Measurements from ENCODE around the gene KCMF1.

Gene KCMF1

GRCh38 chr2:85095094-85095493 is 124.1 kb downstream of the KCMF1 start:
- no peak overlapping the region for H3K27ac ChIP-seq (ENCODE audit: low read depth, low read length)
- no peaks in the 10 kb centered on the region for H4K20me1 ChIP-seq (ENCODE audit: control insufficient read depth, insufficient read depth, low read depth, low read length)
- no peak overlapping the region for H3K4me3 ChIP-seq (ENCODE audit: low read length)
- TF ChIP-seq EZH2phosphoT487 (IDR thresholded peaks at IDR 0.05; ENCODE audit: borderline replicate concordance, low read length), result no peak
- TF ChIP-seq CTCF (IDR thresholded peaks at IDR 0.05; ENCODE audit: low read depth, low read length, poor library complexity, severe bottlenecking), result no peak
- no peaks in the 10 kb centered on the region for H3K79me2 ChIP-seq (ENCODE audit: control insufficient read depth, low read length)
- H3K36me3 ChIP-seq (ENCODE audit: control insufficient read depth, low read length), result no peaks in the 10 kb centered on the region
- H3K27me3 ChIP-seq (ENCODE audit: control insufficient read depth, low read length), result 0 out of 2 replicates have a peak, but pooled peaks cover 3% of the 10 kb centered on the region
- H3K9me2 ChIP-seq (replicated peaks; ENCODE audit: control insufficient read depth, low read length), result no peaks in the 10 kb centered on the region
- no peaks in the 10 kb centered on the region for H3K4me1 ChIP-seq (ENCODE audit: control insufficient read depth, low read length)
- no peaks in the 10 kb centered on the region for H3K9me3 ChIP-seq (ENCODE audit: control insufficient read depth, insufficient read depth, low read length)
- no peaks in the 10 kb centered on the region for H3F3A ChIP-seq (ENCODE audit: control insufficient read depth, insufficient read depth)
- no peak overlapping the region for H3K4me2 ChIP-seq (ENCODE audit: low read length)

- no peak overlapping the region for H3K4me3 ChIP-seq (ENCODE audit: low read length)
- H3K36me3 ChIP-seq (ENCODE audit: control insufficient read depth, low read length), result no peaks in the 10 kb centered on the region
- H3K9me2 ChIP-seq (replicated peaks; ENCODE audit: control insufficient read depth, low read length), result no peaks in the 10 kb centered on the region
- H3K27ac ChIP-seq (ENCODE audit: low read depth, low read length), result no peak overlapping the region
- H3K9me3 ChIP-seq (ENCODE audit: control insufficient read depth, insufficient read depth, low read length), result no peaks in the 10 kb centered on the region
- no peak overlapping the region for H3K4me2 ChIP-seq (ENCODE audit: low read length)
- no peaks in the 10 kb centered on the region for H3F3A ChIP-seq (ENCODE audit: control insufficient read depth, insufficient read depth)
- no peaks in the 10 kb centered on the region for H4K20me1 ChIP-seq (ENCODE audit: control insufficient read depth, insufficient read depth, low read depth, low read length)
- no peaks in the 10 kb centered on the region for H3K27me3 ChIP-seq (ENCODE audit: control insufficient read depth, low read length)
- H3K79me2 ChIP-seq (ENCODE audit: control insufficient read depth, low read length), result no peaks in the 10 kb centered on the region
- TF ChIP-seq CTCF (IDR thresholded peaks at IDR 0.05; ENCODE audit: low read depth, low read length, poor library complexity, severe bottlenecking), result no peak
- TF ChIP-seq EZH2phosphoT487 (IDR thresholded peaks at IDR 0.05; ENCODE audit: borderline replicate concordance, low read length), result no peak
- no peaks in the 10 kb centered on the region for H3K4me1 ChIP-seq (ENCODE audit: control insufficient read depth, low read length)
Observed at GRCh38 chr2:85096616-85097015, 125.7 kb downstream of the KCMF1 start.

GRCh38 chr2:85104228-85104627 is 133.3 kb downstream of the KCMF1 start:
- no peak overlapping the region for H3K27ac ChIP-seq (ENCODE audit: low read depth, low read length)
- no peaks in the 10 kb centered on the region for H3K9me3 ChIP-seq (ENCODE audit: control insufficient read depth, insufficient read depth, low read length)

More at GRCh38 chr2:85104228-85104627, 133.3 kb downstream of the KCMF1 start:
- Histone ChIP-seq H3K4me1 (ENCODE audit: control insufficient read depth, low read length) (no peaks in the 10 kb centered on the region), H3K36me3 (ENCODE audit: control insufficient read depth, low read length) (no peaks in the 10 kb centered on the region), H4K20me1 (ENCODE audit: control insufficient read depth, insufficient read depth, low read depth, low read length) (no peaks in the 10 kb centered on the region), H3F3A (ENCODE audit: control insufficient read depth, insufficient read depth) (no peaks in the 10 kb centered on the region), H3K4me3 (ENCODE audit: low read length) (no peak overlapping the region), H3K27me3 (ENCODE audit: control insufficient read depth, low read length) (no peaks in the 10 kb centered on the region), H3K79me2 (ENCODE audit: control insufficient read depth, low read length) (no peaks in the 10 kb centered on the region), H3K9me2 (replicated peaks; ENCODE audit: control insufficient read depth, low read length) (no peaks in the 10 kb centered on the region), H3K4me2 (ENCODE audit: low read length) (no peak overlapping the region)
- TF ChIP-seq CTCF (IDR thresholded peaks at IDR 0.05; ENCODE audit: low read depth, low read length, poor library complexity, severe bottlenecking), result no peak
- no peak for TF ChIP-seq EZH2phosphoT487 (IDR thresholded peaks at IDR 0.05; ENCODE audit: borderline replicate concordance, low read length)
